ENCODE measurements around the gene NEBL.
A peak's percentile ranks its signal among the peaks of the same experiment; 100 is the strongest.

Gene NEBL

GRCh38 chr10:20776384-20777118, 120.6 kb downstream of the NEBL start:
- ChIA-PET CTCF (no interaction called here), POLR2A (no interaction called here)
- no peaks in the 10 kb centered on the region for H3K4me1 ChIP-seq (ENCODE audit: control insufficient read depth, insufficient read depth, low read length)
- no peaks in the 10 kb centered on the region for H3K9me3 ChIP-seq (ENCODE audit: control insufficient read depth, insufficient read depth, low read depth, low read length)
- H3K27ac ChIP-seq (ENCODE audit: extremely low read depth, low read depth, low read length), result no peak overlapping the region
- TF ChIP-seq, protein P1, sequence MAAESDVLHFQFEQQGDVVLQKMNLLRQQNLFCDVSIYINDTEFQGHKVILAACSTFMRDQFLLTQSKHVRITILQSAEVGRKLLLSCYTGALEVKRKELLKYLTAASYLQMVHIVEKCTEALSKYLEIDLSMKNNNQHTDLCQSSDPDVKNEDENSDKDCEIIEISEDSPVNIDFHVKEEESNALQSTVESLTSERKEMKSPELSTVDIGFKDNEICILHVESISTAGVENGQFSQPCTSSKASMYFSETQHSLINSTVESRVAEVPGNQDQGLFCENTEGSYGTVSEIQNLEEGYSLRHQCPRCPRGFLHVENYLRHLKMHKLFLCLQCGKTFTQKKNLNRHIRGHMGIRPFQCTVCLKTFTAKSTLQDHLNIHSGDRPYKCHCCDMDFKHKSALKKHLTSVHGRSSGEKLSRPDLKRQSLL (tag by site-specific recombination; IDR thresholded peaks at IDR 0.05), result no peak
- no peak for TF ChIP-seq ZNF391 (tag by site-specific recombination; IDR thresholded peaks at IDR 0.05; ENCODE audit: borderline replicate concordance, low read depth)
- no peaks in the 10 kb centered on the region for H3K36me3 ChIP-seq (ENCODE audit: control insufficient read depth in 2 of 2, insufficient read depth in 1 of 2, low read length in 2 of 2)
- no peak overlapping the region for H3K4me3 ChIP-seq (ENCODE audit: low read depth, low read length)

GRCh38 chr10:20771051-20771450, 126.1 kb downstream of the NEBL start:
- no peak for TF ChIP-seq ZFHX2 (tag by site-specific recombination; conservative IDR thresholded peaks at IDR 0.05)

GRCh38 chr10:20769481-20769880, 127.6 kb downstream of the NEBL start:
- CTCF ChIA-PET, result interaction anchor here (1.1 to 1.5 kb wide), 4 partner anchors 10 to 1358 kb away, joined by 3 to 5 read pairs (median 4); no protein-coding TSS in a partner anchor
- POLR2A ChIA-PET, result no interaction called here
- H3K36me3 ChIP-seq (ENCODE audit: control insufficient read depth in 2 of 2, insufficient read depth in 1 of 2, low read length in 2 of 2), result no peaks in the 10 kb centered on the region
- H3K27ac ChIP-seq (ENCODE audit: extremely low read depth, low read depth, low read length), result no peak overlapping the region
- TF ChIP-seq ZXDB (tag by site-specific recombination; IDR thresholded peaks at IDR 0.05), result no peak
- no peaks in the 10 kb centered on the region for H3K9me3 ChIP-seq (ENCODE audit: control insufficient read depth, insufficient read depth, low read depth, low read length)
- H3K4me1 ChIP-seq (ENCODE audit: control insufficient read depth, insufficient read depth, low read length), result no peaks in the 10 kb centered on the region
- H3K4me3 ChIP-seq (ENCODE audit: low read depth, low read length), result no peak overlapping the region

More at GRCh38 chr10:20771051-20771450, 126.1 kb downstream of the NEBL start:
- no peaks in the 10 kb centered on the region for H3K36me3 ChIP-seq (ENCODE audit: control insufficient read depth in 2 of 2, insufficient read depth in 1 of 2, low read length in 2 of 2)
- CTCF ChIA-PET, result no interaction called here
- H3K4me1 ChIP-seq (ENCODE audit: control insufficient read depth, insufficient read depth, low read length), result no peaks in the 10 kb centered on the region
- no peak overlapping the region for H3K27ac ChIP-seq (ENCODE audit: extremely low read depth, low read depth, low read length)
- no peaks in the 10 kb centered on the region for H3K9me3 ChIP-seq (ENCODE audit: control insufficient read depth, insufficient read depth, low read depth, low read length)
- POLR2A ChIA-PET, result no interaction called here
- no peak overlapping the region for H3K4me3 ChIP-seq (ENCODE audit: low read depth, low read length)

- Histone ChIP-seq H3K4me3 (ENCODE audit: low read depth, low read length) (no peak overlapping the region), H3K9me3 (ENCODE audit: control insufficient read depth, insufficient read depth, low read depth, low read length) (no peaks in the 10 kb centered on the region), H3K36me3 (ENCODE audit: control insufficient read depth in 2 of 2, insufficient read depth in 1 of 2, low read length in 2 of 2) (no peaks in the 10 kb centered on the region), H3K4me1 (ENCODE audit: control insufficient read depth, insufficient read depth, low read length) (no peaks in the 10 kb centered on the region), H3K27ac (ENCODE audit: extremely low read depth, low read depth, low read length) (no peak overlapping the region)
- TF ChIP-seq ZSCAN16 (tag by site-specific recombination; IDR thresholded peaks at IDR 0.05) (no peak), ZNF792 (tag by site-specific recombination; IDR thresholded peaks at IDR 0.05) (no peak), ZNF654 (tag by site-specific recombination; IDR thresholded peaks at IDR 0.05; ENCODE audit: low read depth) (peak; percentile 43)
- TF ChIP-seq, protein P2, sequence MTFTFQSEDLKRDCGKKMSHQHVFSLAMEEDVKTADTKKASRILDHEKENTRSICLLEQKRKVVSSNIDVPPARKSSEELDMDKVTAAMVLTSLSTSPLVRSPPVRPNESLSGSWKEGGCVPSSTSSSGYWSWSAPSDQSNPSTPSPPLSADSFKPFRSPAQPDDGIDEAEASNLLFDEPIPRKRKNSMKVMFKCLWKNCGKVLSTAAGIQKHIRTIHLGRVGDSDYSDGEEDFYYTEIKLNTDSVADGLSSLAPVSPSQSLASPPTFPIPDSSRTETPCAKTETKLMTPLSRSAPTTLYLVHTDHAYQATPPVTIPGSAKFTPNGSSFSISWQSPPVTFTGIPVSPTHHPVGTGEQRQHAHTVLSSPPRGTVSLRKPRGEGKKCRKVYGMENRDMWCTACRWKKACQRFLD (tag by site-specific recombination; IDR thresholded peaks at IDR 0.05), result no peak
- POLR2A ChIA-PET, result no interaction called here
- CTCF ChIA-PET, result interaction anchor here (0.5 to 1.5 kb wide), 7 partner anchors 9 to 1561 kb away, joined by 3 to 5 read pairs (median 3); no protein-coding TSS in a partner anchor
These were observed 128.3 kb downstream of the NEBL start for GRCh38 chr10:20768843-20769242.

- no peak overlapping the region for H3K27ac ChIP-seq (ENCODE audit: extremely low read depth, low read depth, low read length)
- POLR2A ChIA-PET, result no interaction called here
- H3K9me3 ChIP-seq (ENCODE audit: control insufficient read depth, insufficient read depth, low read depth, low read length), result no peaks in the 10 kb centered on the region
- TF ChIP-seq ZNF785 (tag by site-specific recombination; IDR thresholded peaks at IDR 0.05) (no peak), TCF7L2 (IDR thresholded peaks at IDR 0.05; ENCODE audit: borderline replicate concordance, low read depth, low read length) (no peak), ZNF155 (tag by site-specific recombination; IDR thresholded peaks at IDR 0.05) (no peak), KLF16 (tag by site-specific recombination; IDR thresholded peaks at IDR 0.05) (no peak), PRDM4 (tag by site-specific recombination; IDR thresholded peaks at IDR 0.05) (no peak)
- H3K4me1 ChIP-seq (ENCODE audit: control insufficient read depth, insufficient read depth, low read length), result no peaks in the 10 kb centered on the region
- H3K4me3 ChIP-seq (ENCODE audit: low read depth, low read length), result no peak overlapping the region
- H3K36me3 ChIP-seq (ENCODE audit: control insufficient read depth in 2 of 2, insufficient read depth in 1 of 2, low read length in 2 of 2), result no peaks in the 10 kb centered on the region
- CTCF ChIA-PET, result interaction anchor here (0.6 kb wide), 2 partner anchors 310 to 949 kb away, joined by 3 read pairs; no protein-coding TSS in a partner anchor
These were observed 130.1 kb downstream of the NEBL start for GRCh38 chr10:20767028-20767427.

All from HEK293 (cell line).